A673 (cell line): ENCODE results near the gene TMEM178A. TPM values are rescaled to one million over a fixed set of nuclear protein-coding genes. Genes with fewer than 3 reads are reported as not detected.
A peak's percentile ranks its signal among the peaks of the same experiment; 100 is the strongest.

ENCODE experiments used
- BruUV-seq: library from RNA; stranded (reverse); fragments of 400-500 nt; replicated peaks from 2 replicates; lab custom pipeline; 2021; lab: Mats Ljungman, UMichigan
- CTCF ChIA-PET: fragments of 300-600 bp; sonication (Branson Sonifier 250); formaldehyde crosslinking; loops from one replicate; lab custom pipeline; 2022; ENCODE audit warnings: antibody characterized with exemption; lab: Charles Lee
- POLR2A ChIA-PET: fragments of 300-600 bp; sonication (Branson Sonifier 250); formaldehyde crosslinking; loops from one replicate; lab custom pipeline; 2022; ENCODE audit warnings: antibody characterized with exemption; ENCODE audit not compliant: low non-redundant PET; lab: Charles Lee
- DNase-seq: peaks from one replicate; pipeline ENCODE4 v3.0.0-alpha.2; 2015; ENCODE audit warnings: low spot score
- H3K27ac ChIP-seq: fragments of 200-600 bp; sonication (generic); 2 replicates; pipeline ENCODE4 v1.5.1; 2016; ENCODE audit warnings: mixed run types, low read depth, mild to moderate bottlenecking, mixed read lengths, antibody characterized with exemption, low read length; ENCODE audit not compliant: poor library complexity, severe bottlenecking
- H3K27me3 ChIP-seq: fragments of 200-600 bp; sonication (generic); replicated peaks from 2 replicates; pipeline ENCODE4 v1.6.1; 2017; ENCODE audit warnings: mixed run types, low read depth, mild to moderate bottlenecking, mixed read lengths, antibody characterized with exemption, low read length; ENCODE audit not compliant: insufficient read depth, poor library complexity
- H3K36me3 ChIP-seq: fragments of 200-600 bp; sonication (generic); 2 replicates; pipeline ENCODE4 v1.6.1; 2016; ENCODE audit warnings: mixed run types, mild to moderate bottlenecking, mixed read lengths, antibody characterized with exemption, low read length; ENCODE audit not compliant: insufficient read depth, poor library complexity, severe bottlenecking
- H3K4me1 ChIP-seq: fragments of 200-600 bp; sonication (generic); 2 replicates; pipeline ENCODE4 v1.6.1; 2017; ENCODE audit warnings: mixed run types, mild to moderate bottlenecking, mixed read lengths, antibody characterized with exemption, low read length; ENCODE audit not compliant: insufficient read depth, poor library complexity, severe bottlenecking
- H3K4me3 ChIP-seq: fragments of 200-600 bp; sonication (generic); 2 replicates; pipeline ENCODE4 v1.5.1; 2016; ENCODE audit warnings: low read depth, mixed run types, mild to moderate bottlenecking, mixed read lengths, low read length; ENCODE audit not compliant: poor library complexity, severe bottlenecking
- H3K9me3 ChIP-seq: fragments of 200-600 bp; sonication (generic); 2 replicates; pipeline ENCODE4 v1.6.1; 2016; ENCODE audit warnings: mixed run types, low read depth, mild to moderate bottlenecking, mixed read lengths, antibody characterized with exemption, low read length; ENCODE audit not compliant: poor library complexity, severe bottlenecking
- EZH2 ChIP-seq: fragments of 200-600 bp; sonication (generic); IDR thresholded peaks from 2 replicates; pipeline ENCODE4 v1.6.1; 2017; ENCODE audit warnings: borderline replicate concordance, low read depth, mild to moderate bottlenecking, mixed read lengths, antibody characterized with exemption, low read length; ENCODE audit not compliant: poor library complexity, severe bottlenecking
- intact Hi-C: fragments of 100-400 bp; cut with micrococcal nuclease; formaldehyde crosslinking; loops from one replicate; pipeline ENCODE4 v1.10.0; 2022; ENCODE audit not compliant: unreplicated experiment
- total RNA-seq: library from RNA; stranded (reverse); gene quantifications from 2 replicates; pipeline ENCODE4 v1.2.3, GENCODE V29; 2021
- TF ChIP-seq, protein P1 (sequence below): fragments of 300-800, 200-600 bp; sonication (generic); conservative IDR thresholded peaks from 2 replicates; pipeline ENCODE4 v1.5.1; 2017; ENCODE audit warnings: low read depth, mild to moderate bottlenecking, antibody characterized with exemption, low read length, moderate library complexity, mixed read lengths

Gene TMEM178A
- total RNA-seq, 1 experiment from 2014 or later: 0.21 TPM

DNA sequence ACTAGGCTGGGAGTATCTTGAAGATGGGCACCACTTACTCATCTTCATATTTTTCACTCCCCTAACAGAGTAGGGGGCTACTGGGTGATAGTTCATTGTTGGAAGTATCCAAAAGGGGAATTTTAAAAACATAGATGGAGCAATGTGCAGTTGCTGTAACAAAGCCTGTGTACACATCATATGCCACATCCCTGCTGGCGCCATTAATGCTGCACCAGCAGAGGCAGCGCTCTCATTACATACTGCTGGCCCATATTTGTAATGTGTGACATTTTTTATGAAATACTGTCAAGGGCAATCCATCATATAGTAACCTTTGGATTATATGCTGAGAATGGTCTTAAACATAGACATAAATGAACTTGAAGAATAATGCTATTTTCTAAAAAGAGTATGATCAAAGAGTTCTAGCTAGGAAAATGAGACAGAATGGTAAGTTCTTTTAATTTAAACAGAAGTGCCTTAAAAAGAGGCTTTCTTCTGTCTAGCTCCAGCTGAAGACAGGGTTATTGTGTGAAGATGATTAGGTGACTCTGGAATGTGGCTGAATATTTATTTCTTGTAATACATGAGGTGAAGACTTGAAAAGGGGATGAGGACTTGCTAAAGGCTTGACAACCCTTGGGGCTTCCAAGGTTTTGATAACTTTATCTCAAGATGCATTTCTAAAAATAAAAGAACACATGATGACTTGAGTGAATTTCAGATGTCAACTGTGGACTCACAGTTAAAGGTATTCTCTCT, 2.4 kb upstream of the TMEM178A start:
- no peak for DNase-seq
- Histone ChIP-seq H3K27ac (no peak overlapping the region), H3K4me1 (peaks cover 6% of the 10 kb centered on the region), H3K9me3 (no peaks in the 10 kb centered on the region), H3K27me3 (peaks cover 51% of the 10 kb centered on the region), H3K4me3 (no peak overlapping the region), H3K36me3 (no peaks in the 10 kb centered on the region)
- no TSS peak for BruUV-seq
- ChIA-PET CTCF (no interaction called here), POLR2A (no interaction called here)
- no peak for TF ChIP-seq EZH2
- TF ChIP-seq, protein P1, sequence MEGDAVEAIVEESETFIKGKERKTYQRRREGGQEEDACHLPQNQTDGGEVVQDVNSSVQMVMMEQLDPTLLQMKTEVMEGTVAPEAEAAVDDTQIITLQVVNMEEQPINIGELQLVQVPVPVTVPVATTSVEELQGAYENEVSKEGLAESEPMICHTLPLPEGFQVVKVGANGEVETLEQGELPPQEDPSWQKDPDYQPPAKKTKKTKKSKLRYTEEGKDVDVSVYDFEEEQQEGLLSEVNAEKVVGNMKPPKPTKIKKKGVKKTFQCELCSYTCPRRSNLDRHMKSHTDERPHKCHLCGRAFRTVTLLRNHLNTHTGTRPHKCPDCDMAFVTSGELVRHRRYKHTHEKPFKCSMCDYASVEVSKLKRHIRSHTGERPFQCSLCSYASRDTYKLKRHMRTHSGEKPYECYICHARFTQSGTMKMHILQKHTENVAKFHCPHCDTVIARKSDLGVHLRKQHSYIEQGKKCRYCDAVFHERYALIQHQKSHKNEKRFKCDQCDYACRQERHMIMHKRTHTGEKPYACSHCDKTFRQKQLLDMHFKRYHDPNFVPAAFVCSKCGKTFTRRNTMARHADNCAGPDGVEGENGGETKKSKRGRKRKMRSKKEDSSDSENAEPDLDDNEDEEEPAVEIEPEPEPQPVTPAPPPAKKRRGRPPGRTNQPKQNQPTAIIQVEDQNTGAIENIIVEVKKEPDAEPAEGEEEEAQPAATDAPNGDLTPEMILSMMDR: no peak; the same call in 1 of the 2 replicates
- intact Hi-C loops: no loop called here

DNA sequence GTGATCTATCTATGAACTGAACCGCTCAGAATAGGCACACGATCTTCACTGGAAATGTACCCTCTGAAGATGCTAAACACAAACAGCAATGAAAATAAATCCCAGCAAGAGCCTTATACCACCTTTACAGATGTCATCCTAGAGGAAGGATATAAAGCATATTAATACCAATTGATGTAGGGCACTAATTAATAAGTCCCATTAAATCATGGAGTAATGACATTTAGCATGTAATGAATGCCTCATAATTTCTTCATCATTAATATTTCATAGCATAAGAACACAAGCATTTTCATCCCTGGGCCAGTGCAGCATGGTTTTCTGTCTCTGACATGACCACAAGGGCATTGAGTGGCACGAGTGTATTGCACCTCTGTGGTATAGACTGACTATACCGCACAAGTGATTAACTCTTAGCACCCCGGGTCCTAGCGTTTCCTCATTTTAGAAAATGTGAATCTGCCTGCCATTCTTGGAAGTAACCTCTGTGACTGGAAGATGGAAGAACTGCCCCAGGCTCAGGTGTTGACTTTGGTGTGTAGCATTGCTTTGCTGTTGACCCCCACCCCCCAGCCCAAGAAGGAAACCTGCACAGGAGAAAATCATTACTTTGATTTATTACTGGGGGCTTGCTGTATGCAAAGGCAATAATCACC, 1.4 kb upstream of the TMEM178A start:
- ChIA-PET POLR2A (no interaction called here), CTCF (no interaction called here)
- TF ChIP-seq, protein P1: no peak
- no peak for TF ChIP-seq EZH2

DNA sequence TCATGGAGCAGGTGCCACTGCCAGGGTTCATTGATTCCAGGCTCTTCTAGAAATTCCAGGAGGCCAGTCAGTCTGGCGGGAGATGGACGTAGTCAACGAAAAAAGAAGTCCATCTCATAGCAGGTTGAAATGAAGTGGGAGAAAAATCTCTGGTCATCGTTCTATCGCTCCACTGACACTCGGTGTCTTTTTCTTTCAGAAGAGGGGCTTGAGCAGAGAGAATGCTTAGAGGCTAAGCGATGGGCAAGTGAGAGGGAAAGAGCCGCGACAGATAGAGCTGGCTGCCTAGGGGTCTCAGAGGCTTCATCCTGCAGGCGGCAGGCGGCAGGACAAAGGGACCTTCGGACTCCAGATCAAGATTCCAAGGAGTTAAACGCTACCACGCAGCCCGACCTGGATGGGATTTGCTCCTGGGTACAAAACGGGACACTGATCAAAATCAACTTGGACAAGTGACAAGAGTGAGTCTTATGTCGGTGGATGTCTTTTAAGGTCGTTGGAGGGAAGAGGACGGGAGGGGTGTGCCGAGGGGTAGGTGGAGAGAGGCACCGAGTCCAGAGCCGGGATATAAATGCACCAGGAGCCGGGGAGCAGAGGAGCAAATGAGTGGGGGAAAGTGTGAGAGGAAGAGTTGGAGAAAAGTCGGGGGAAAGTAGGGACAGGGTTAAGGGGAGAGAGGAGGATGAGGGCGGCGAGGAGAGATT, 677 bp upstream of the TMEM178A start:
- no peaks in the 10 kb centered on the region for H3K36me3 ChIP-seq
- H3K27ac ChIP-seq: no peak overlapping the region
- no peak for DNase-seq
- no TSS peak for BruUV-seq
- no peak overlapping the region for H3K4me3 ChIP-seq
- H3K9me3 ChIP-seq: no peaks in the 10 kb centered on the region
- H3K27me3 ChIP-seq: peaks cover 67% of the 10 kb centered on the region
- ChIA-PET POLR2A (no interaction called here), CTCF (no interaction called here)
- TF ChIP-seq EZH2: peak; percentile 37
- TF ChIP-seq, protein P1: no peak
- peaks cover 6% of the 10 kb centered on the region for H3K4me1 ChIP-seq
- intact Hi-C loops: no loop called here

More for the DNA sequence above, 1.4 kb upstream of the TMEM178A start:
- BruUV-seq: no TSS peak
- Histone ChIP-seq H3K9me3 (no peaks in the 10 kb centered on the region), H3K4me1 (peaks cover 6% of the 10 kb centered on the region), H3K27ac (no peak overlapping the region), H3K36me3 (no peaks in the 10 kb centered on the region), H3K27me3 (peaks cover 61% of the 10 kb centered on the region), H3K4me3 (no peak overlapping the region)
- DNase-seq: no peak
- intact Hi-C loops: no loop called here
